ENCODE results near the gene HTR4.

DNA sequence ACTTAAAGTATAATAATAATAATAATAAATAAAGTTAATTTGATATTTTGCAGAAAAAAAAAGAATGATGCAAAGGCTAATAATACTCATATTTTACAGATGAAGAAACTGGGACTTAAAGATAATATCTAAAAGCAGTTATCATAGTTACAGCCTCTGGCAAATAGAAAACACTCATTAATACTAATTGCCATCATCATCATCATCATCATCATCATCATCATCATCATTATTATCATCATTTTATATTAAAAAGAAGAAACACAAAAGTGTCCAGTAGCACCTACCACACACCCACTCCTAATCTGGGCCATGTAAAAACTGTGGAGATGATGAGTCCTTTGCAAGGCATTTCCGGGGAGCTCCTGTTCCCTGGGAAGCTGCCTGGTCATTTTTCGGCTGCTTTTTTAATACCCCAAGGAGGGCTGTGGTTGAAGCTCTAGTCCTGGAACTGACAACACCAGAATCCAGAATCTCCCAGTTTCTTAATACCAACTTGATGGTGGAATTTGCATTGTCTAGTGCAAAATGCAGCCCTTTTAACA lies 70.8 kb downstream of the HTR4 start:
- TF ChIP-seq, protein P1, sequence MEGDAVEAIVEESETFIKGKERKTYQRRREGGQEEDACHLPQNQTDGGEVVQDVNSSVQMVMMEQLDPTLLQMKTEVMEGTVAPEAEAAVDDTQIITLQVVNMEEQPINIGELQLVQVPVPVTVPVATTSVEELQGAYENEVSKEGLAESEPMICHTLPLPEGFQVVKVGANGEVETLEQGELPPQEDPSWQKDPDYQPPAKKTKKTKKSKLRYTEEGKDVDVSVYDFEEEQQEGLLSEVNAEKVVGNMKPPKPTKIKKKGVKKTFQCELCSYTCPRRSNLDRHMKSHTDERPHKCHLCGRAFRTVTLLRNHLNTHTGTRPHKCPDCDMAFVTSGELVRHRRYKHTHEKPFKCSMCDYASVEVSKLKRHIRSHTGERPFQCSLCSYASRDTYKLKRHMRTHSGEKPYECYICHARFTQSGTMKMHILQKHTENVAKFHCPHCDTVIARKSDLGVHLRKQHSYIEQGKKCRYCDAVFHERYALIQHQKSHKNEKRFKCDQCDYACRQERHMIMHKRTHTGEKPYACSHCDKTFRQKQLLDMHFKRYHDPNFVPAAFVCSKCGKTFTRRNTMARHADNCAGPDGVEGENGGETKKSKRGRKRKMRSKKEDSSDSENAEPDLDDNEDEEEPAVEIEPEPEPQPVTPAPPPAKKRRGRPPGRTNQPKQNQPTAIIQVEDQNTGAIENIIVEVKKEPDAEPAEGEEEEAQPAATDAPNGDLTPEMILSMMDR (IDR thresholded peaks at IDR 0.05), result no peak
- no peak for TF ChIP-seq POLR2A (IDR thresholded peaks at IDR 0.05)
- no peak for TF ChIP-seq EP300 (IDR thresholded peaks at IDR 0.05)
